Activated CD8-positive, alpha-beta memory T cell treated with anti-CD3 and anti-CD28 coated beads, Interleukin-2, amount 10 ng/mL, durations not matched to agents 7 days and 5 days (primary cell): ENCODE data around the gene DAP. TPM values are rescaled to one million over a fixed set of nuclear protein-coding genes. Genes with fewer than 3 reads are reported as not detected.
"Not testable (repeated sequence)": the region's sequence is repeated elsewhere in the genome, so short reads cannot be mapped to it uniquely, and the experiment has no call there.

ENCODE experiments used
- ATAC-seq: fragments of 150-1000 bp; cut with Tn5 transposase; one replicate; pipeline ENCODE4 v1.10.0; 2021; ENCODE audit warnings: moderate library complexity
- CTCF ChIA-PET: fragments of 350-600 bp; sonication (Branson Sonifier 250); formaldehyde crosslinking; loops from one replicate; lab custom pipeline; 2021; ENCODE audit warnings: antibody characterized with exemption; lab: Charles Lee
- DNase-seq: peaks from one replicate; pipeline ENCODE4 v3.0.0-alpha.2; 2020
- H3K27ac Mint-ChIP-seq: one replicate; pipeline ENCODE4 v1.8.0; 2021; ENCODE audit warnings: mild to moderate bottlenecking, mixed read lengths
- H3K27me3 Mint-ChIP-seq: one replicate; pipeline ENCODE4 v1.8.0; 2021; ENCODE audit warnings: mixed read lengths
- H3K36me3 Mint-ChIP-seq: one replicate; pipeline ENCODE4 v1.8.0; 2021; ENCODE audit warnings: mild to moderate bottlenecking, mixed read lengths
- H3K4me1 Mint-ChIP-seq: one replicate; pipeline ENCODE4 v1.8.0; 2021; ENCODE audit warnings: mixed read lengths
- H3K4me3 Mint-ChIP-seq: one replicate; pipeline ENCODE4 v1.8.0; 2021; ENCODE audit warnings: mild to moderate bottlenecking, moderate library complexity, mixed read lengths
- H3K9me3 Mint-ChIP-seq: one replicate; pipeline ENCODE4 v1.8.0; 2022; ENCODE audit warnings: low read depth, mixed read lengths
- total RNA-seq, 2 experiments: library from RNA; stranded (reverse); gene quantifications; one replicate each; pipeline ENCODE4 v1.2.3, GENCODE V29; 2021

The DAP gene
- total RNA-seq, 2 experiments from 2014 or later: 44.5 to 52.2 TPM

DNA sequence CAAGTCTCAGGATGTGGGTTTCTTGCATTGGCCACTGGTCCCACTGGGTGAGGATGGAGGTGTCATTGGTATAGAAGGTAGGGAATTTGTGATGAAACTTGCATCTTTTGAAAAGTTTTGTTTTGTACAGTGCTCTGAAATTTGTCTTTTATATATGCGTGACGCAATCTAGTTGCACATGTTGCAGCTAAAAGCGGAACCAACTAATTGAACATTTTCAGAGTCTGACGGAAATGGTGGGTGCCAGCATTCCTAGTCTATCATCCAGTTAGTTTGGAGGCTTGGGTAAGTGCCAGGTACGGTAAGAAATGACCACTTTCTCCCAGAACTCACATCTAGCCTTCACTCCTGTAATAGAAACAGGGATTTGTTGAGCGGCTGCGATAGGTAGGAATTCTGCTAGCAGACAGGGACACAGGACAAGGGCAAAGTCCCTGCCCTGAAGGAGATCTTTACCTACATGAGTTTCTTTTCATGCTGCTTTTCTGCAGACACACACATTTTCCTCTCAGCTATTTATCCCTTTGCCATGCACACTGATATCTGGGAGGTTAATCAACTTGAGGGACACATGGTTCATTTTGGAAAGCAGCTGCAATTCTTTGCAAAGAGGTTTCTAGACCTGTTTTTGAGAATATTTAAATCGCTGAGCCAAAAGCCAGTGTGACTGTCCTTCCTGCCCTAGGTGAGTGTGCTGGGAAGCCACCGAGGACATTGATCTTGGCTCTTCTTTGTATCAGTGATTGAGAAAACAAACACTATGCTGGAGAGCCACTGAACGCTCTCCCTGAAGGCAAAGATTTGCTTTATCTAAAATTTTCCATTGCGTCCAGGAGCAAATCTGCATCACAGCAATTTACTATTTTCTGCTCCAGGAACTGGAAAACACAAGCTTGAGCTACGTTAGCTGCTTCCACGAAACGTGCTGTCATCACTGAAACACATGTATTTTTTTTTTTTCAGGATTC, 89.7 kb downstream of the DAP start:
- Mint-ChIP-seq H3K27ac (no peak overlapping the region), H3K27me3 (peaks cover 2% of the 10 kb centered on the region), H3K4me1 (peaks cover 2% of the 10 kb centered on the region), H3K4me3 (no peak overlapping the region), H3K36me3 (no peaks in the 10 kb centered on the region), H3K9me3 (no peaks in the 10 kb centered on the region)
- no peak for DNase-seq
- CTCF ChIA-PET: interaction anchor here (0.9 to 1.4 kb wide), 2 partner anchors 31 to 96 kb away, joined by 3 to 4 read pairs; no protein-coding TSS in a partner anchor
- ATAC-seq: no peak

GRCh38 chr5:10669983-10670382, 91.1 kb downstream of the DAP start:
- Mint-ChIP-seq H3K9me3 (no peaks in the 10 kb centered on the region), H3K4me1 (peaks cover 2% of the 10 kb centered on the region), H3K27ac (no peak overlapping the region), H3K4me3 (no peak overlapping the region), H3K36me3 (no peaks in the 10 kb centered on the region), H3K27me3 (peaks cover 2% of the 10 kb centered on the region)
- CTCF ChIA-PET: no interaction called here
- no peak for DNase-seq
- no peak for ATAC-seq

- H3K9me3 Mint-ChIP-seq: no peaks in the 10 kb centered on the region
- no peaks in the 10 kb centered on the region for H3K36me3 Mint-ChIP-seq
- no peak overlapping the region for H3K4me3 Mint-ChIP-seq
- no peak overlapping the region for H3K27ac Mint-ChIP-seq
- CTCF ChIA-PET: no interaction called here
- DNase-seq: no peak
- ATAC-seq: no peak
- peaks cover 2% of the 10 kb centered on the region for H3K4me1 Mint-ChIP-seq
- H3K27me3 Mint-ChIP-seq: peaks cover 2% of the 10 kb centered on the region
Observed at GRCh38 chr5:10668697-10669096, 92.3 kb downstream of the DAP start.

- peaks cover 2% of the 10 kb centered on the region for H3K27me3 Mint-ChIP-seq
- no peaks in the 10 kb centered on the region for H3K9me3 Mint-ChIP-seq
- no peaks in the 10 kb centered on the region for H3K36me3 Mint-ChIP-seq
- no peak for ATAC-seq
- no peak for DNase-seq
- CTCF ChIA-PET: no interaction called here
- no peak overlapping the region for H3K4me3 Mint-ChIP-seq
- H3K4me1 Mint-ChIP-seq: peaks cover 2% of the 10 kb centered on the region
- no peak overlapping the region for H3K27ac Mint-ChIP-seq
Observed at GRCh38 chr5:10667431-10668057, 93.5 kb downstream of the DAP start.

GRCh38 chr5:10666531-10667299, 94.3 kb downstream of the DAP start:
- peaks cover 2% of the 10 kb centered on the region for H3K27me3 Mint-ChIP-seq
- no peaks in the 10 kb centered on the region for H3K9me3 Mint-ChIP-seq
- H3K27ac Mint-ChIP-seq: no peak overlapping the region
- ATAC-seq (no peak), DNase-seq (no peak)
- no peak overlapping the region for H3K4me3 Mint-ChIP-seq
- H3K4me1 Mint-ChIP-seq: peaks cover 2% of the 10 kb centered on the region
- no peaks in the 10 kb centered on the region for H3K36me3 Mint-ChIP-seq
- CTCF ChIA-PET: no interaction called here

DNA sequence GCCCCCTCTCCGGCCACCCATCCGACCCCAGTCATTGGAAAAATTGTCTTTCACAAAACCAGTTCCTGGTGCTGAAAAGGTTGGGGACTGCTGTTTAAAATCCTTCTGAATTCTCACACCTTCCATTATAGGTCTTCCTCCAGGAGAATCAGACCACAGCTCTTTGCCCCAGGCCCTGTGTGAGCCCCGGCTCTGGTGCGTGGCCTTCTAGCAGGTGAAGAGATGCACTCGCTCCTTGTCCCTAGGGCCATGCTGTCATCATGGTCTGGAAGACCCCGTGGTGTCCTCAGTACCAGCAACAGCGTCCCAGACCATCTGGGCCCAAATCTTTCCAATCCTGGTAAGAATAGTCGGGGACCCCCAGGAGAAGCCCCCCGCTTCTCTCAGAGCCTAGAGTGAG, 95.2 kb downstream of the DAP start:
- H3K27me3 Mint-ChIP-seq: peaks cover under 1% of the 10 kb centered on the region
- no peaks in the 10 kb centered on the region for H3K36me3 Mint-ChIP-seq
- H3K4me1 Mint-ChIP-seq: peaks cover 1% of the 10 kb centered on the region
- no peaks in the 10 kb centered on the region for H3K9me3 Mint-ChIP-seq
- no peak overlapping the region for H3K27ac Mint-ChIP-seq
- CTCF ChIA-PET: no interaction called here
- ATAC-seq: no peak
- no peak overlapping the region for H3K4me3 Mint-ChIP-seq
- DNase-seq: no peak

DNA sequence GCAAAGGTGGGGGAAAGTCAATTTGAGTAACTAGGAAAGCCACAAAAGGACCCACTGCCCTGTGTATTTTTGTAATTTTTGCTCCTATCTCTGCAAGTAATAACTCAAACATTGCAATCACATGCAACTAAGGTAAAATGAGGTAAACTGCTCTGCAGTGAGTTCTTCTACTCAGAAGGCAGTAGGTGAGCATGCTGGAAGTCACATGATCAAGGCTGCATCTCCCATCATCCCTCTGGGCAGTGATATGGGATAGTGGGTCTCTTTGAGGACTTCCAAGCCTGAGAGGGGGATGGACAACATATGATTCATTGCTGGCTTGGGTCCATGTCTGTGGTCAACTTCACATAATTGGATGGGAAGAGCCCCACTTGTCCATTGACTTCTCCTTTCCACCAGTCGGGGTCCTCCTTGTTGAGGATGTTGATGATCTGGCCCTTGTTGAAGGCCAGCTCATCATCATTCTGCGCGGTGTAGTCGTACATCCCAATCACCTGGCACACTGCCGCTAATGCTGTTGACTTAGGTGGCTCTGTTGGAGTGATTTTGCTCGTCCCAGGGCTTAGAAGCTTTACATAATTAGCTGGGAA, 96.8 kb downstream of the DAP start:
- H3K9me3 Mint-ChIP-seq, H3K4me3 Mint-ChIP-seq, H3K36me3 Mint-ChIP-seq, H3K27me3 Mint-ChIP-seq, CTCF ChIA-PET, ATAC-seq, H3K4me1 Mint-ChIP-seq, DNase-seq, H3K27ac Mint-ChIP-seq: not testable (repeated sequence)

GRCh38 chr5:10663489-10664179, 97.4 kb downstream of the DAP start:
- H3K27ac Mint-ChIP-seq: no peak overlapping the region
- no peak overlapping the region for H3K4me3 Mint-ChIP-seq
- CTCF ChIA-PET: no interaction called here
- no peaks in the 10 kb centered on the region for H3K27me3 Mint-ChIP-seq
- ATAC-seq: no peak
- no peaks in the 10 kb centered on the region for H3K9me3 Mint-ChIP-seq
- H3K36me3 Mint-ChIP-seq: no peaks in the 10 kb centered on the region
- no peak for DNase-seq
- no peaks in the 10 kb centered on the region for H3K4me1 Mint-ChIP-seq

DNA sequence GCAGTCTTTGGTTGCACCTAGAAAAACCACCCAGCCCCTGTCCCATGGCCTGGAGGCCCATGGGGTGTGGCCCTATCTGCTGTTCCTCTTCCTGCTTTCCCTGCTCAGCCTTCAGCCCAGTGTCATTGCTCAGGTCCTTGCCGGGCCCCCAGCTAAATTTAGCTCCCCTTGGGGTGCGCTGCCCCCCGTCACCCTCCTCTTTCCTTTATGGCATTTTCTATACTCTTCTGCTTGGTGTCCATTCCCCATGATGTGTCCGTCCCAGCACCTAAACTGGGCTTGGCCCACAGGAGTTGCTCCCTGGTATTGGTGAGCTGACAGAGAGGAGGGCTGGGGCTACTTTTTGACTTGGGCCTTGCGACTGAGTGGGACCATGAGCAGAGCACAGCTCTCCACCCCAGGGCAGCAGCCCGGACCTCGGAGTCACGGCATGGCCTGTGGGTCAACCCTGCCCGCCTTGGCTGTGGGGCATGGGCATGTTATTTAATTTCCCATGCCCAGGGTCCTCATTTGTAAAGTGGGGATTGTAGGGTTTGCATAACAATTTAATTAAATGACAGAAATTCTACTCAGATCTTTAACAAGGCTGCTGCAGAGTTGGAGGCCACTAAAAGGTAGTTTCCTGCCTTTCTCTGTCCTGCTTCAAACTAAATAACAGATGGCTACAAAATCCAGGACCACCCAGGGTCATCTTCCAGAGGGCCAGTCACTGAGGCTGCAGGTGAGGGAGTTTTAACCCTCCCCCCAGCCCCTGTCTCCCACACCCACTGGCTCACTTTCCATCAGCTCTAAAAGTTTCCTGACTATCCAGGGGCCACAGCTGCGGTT, 98.2 kb downstream of the DAP start:
- H3K36me3 Mint-ChIP-seq: peaks cover 4% of the 10 kb centered on the region
- no peak overlapping the region for H3K27ac Mint-ChIP-seq
- no peaks in the 10 kb centered on the region for H3K4me1 Mint-ChIP-seq
- no peak overlapping the region for H3K4me3 Mint-ChIP-seq
- no peaks in the 10 kb centered on the region for H3K27me3 Mint-ChIP-seq
- CTCF ChIA-PET: no interaction called here
- ATAC-seq: no peak
- no peaks in the 10 kb centered on the region for H3K9me3 Mint-ChIP-seq
- no peak for DNase-seq

GRCh38 chr5:10662083-10662482, 99.0 kb downstream of the DAP start:
- H3K4me3 Mint-ChIP-seq: no peak overlapping the region
- H3K9me3 Mint-ChIP-seq: no peaks in the 10 kb centered on the region
- no peaks in the 10 kb centered on the region for H3K4me1 Mint-ChIP-seq
- no peaks in the 10 kb centered on the region for H3K27me3 Mint-ChIP-seq
- ATAC-seq: no peak
- DNase-seq: no peak
- H3K27ac Mint-ChIP-seq: no peak overlapping the region
- H3K36me3 Mint-ChIP-seq: peaks cover 4% of the 10 kb centered on the region
- CTCF ChIA-PET: no interaction called here

GRCh38 chr5:10661401-10661800, 99.6 kb downstream of the DAP start:
- Mint-ChIP-seq H3K4me1 (no peaks in the 10 kb centered on the region), H3K9me3 (no peaks in the 10 kb centered on the region), H3K4me3 (no peak overlapping the region), H3K27me3 (no peaks in the 10 kb centered on the region), H3K36me3 (peaks cover 4% of the 10 kb centered on the region), H3K27ac (no peak overlapping the region)
- CTCF ChIA-PET: no interaction called here
- ATAC-seq: no peak
- no peak for DNase-seq

DNA sequence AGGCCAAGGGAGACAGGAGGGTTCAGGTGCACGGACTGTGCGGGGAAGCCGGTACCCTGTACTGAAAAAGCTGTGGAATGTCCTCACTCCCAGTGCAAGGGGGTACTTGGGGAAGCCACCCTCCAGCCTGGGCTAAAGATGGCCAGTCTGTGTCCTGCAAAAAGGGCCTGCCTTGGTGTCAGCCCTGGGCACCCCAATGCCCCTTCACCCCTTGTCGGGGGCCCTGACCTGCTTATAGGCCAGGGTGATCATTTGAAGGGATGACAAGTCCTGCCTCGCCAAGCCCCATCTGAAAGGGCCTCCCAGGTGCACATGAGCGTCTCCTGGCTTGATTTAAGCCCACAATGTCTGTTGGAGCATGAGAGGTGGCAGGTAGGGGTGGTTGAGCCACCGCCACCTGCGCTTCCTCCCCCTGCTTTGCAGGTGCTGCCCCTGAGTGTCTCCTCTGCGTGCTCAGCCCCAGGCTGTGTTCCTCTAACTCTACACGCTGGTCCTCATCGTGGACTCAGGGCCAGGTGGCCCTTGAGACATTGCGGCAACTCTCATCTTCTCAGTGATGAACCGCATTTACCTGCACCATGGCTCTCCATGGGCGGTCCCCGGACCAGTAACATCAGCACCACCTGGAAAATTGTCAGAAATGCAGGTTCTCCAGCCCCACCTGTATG, 100.2 kb downstream of the DAP start:
- ATAC-seq: no peak
- H3K27me3 Mint-ChIP-seq: no peaks in the 10 kb centered on the region

More for the DNA sequence above, 100.2 kb downstream of the DAP start:
- H3K4me3 Mint-ChIP-seq: no peak overlapping the region
- no peaks in the 10 kb centered on the region for H3K4me1 Mint-ChIP-seq
- peaks cover 4% of the 10 kb centered on the region for H3K36me3 Mint-ChIP-seq
- CTCF ChIA-PET: no interaction called here
- no peak overlapping the region for H3K27ac Mint-ChIP-seq
- DNase-seq: no peak
- H3K9me3 Mint-ChIP-seq: no peaks in the 10 kb centered on the region
